ENCODE data around the gene TECTA.

TECTA gene

GRCh38 chr11:121225382-121225781 is 124.3 kb downstream of the TECTA start:
- DNase-seq (ENCODE audit: low read depth): no peak
- TF ChIP-seq, protein P1, sequence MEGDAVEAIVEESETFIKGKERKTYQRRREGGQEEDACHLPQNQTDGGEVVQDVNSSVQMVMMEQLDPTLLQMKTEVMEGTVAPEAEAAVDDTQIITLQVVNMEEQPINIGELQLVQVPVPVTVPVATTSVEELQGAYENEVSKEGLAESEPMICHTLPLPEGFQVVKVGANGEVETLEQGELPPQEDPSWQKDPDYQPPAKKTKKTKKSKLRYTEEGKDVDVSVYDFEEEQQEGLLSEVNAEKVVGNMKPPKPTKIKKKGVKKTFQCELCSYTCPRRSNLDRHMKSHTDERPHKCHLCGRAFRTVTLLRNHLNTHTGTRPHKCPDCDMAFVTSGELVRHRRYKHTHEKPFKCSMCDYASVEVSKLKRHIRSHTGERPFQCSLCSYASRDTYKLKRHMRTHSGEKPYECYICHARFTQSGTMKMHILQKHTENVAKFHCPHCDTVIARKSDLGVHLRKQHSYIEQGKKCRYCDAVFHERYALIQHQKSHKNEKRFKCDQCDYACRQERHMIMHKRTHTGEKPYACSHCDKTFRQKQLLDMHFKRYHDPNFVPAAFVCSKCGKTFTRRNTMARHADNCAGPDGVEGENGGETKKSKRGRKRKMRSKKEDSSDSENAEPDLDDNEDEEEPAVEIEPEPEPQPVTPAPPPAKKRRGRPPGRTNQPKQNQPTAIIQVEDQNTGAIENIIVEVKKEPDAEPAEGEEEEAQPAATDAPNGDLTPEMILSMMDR (IDR thresholded peaks at IDR 0.05; ENCODE audit: control insufficient read depth, extremely low read depth, insufficient read depth): no peak
- H3K4me3 ChIP-seq (ENCODE audit: low read depth, low read length): no peak overlapping the region

GRCh38 chr11:121226415-121227263 is 125.6 kb downstream of the TECTA start:
- no peak overlapping the region for H3K4me3 ChIP-seq (ENCODE audit: low read depth, low read length)
- no peak for DNase-seq (ENCODE audit: low read depth)
- TF ChIP-seq, protein P1 (IDR thresholded peaks at IDR 0.05; ENCODE audit: control insufficient read depth, extremely low read depth, insufficient read depth): no peak

DNA sequence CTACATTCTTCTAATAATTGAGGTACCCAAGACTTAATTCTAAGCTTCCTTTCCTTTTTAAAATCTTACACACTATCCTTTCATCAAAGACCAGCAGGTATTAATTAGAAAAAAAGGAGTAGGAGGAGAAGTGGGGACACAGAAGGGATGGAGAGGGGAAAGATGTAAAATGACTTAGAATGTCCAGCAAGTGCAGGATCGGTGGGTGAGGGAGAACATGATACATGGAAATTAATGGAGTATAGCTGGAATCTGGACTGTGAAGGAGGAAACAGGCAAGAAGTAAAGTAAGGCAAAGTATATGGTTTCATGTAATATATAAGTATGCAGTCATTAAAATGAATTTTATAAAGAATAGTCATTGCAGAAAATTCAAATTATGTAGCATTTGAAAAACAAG is 127.8 kb downstream of the TECTA start:
- no peak for DNase-seq (ENCODE audit: low read depth)
- TF ChIP-seq, protein P1 (IDR thresholded peaks at IDR 0.05; ENCODE audit: control insufficient read depth, extremely low read depth, insufficient read depth): no peak
- H3K4me3 ChIP-seq (ENCODE audit: low read depth, low read length): no peak overlapping the region

GRCh38 chr11:121229495-121230215 is 128.6 kb downstream of the TECTA start:
- TF ChIP-seq, protein P1 (IDR thresholded peaks at IDR 0.05; ENCODE audit: control insufficient read depth, extremely low read depth, insufficient read depth): no peak
- H3K4me3 ChIP-seq (ENCODE audit: low read depth, low read length): no peak overlapping the region
- DNase-seq (ENCODE audit: low read depth): no peak

DNA sequence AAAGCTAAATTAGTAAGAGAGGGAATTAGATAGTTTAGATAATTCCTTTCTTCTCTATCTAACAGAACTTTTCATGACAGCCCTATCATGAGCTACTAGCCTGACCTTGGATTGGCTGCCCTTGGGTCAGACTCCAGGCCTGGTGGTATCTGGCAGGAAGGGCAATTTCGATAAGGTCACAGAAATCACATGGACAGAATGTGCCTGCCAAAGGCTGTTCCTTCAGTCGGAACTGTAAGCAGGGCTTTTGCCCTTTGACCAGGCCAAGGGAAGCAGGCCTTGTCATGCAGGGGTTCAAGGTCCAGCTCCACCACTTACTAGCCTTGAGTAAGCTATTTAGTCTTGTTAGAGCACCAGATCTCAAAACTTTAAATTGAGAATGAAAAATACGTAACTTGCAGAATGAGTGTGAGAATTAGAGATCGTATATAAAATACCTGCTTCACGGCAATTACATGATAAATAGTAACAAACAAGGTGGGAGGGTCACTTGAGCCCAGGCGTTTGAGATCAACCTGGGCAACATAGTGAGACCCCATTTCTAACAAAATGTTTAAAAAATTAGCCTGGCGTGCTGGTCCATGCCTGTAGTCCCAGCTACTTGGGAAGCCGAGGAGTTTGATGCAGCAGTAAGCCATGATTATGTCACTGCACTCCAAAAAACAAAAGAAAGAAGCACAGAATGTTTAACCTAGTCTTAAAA is 130.7 kb downstream of the TECTA start:
- TF ChIP-seq, protein P1 (IDR thresholded peaks at IDR 0.05; ENCODE audit: control insufficient read depth, extremely low read depth, insufficient read depth): no peak
- H3K4me3 ChIP-seq (ENCODE audit: low read depth, low read length): no peak overlapping the region
- DNase-seq (ENCODE audit: low read depth): no peak

DNA sequence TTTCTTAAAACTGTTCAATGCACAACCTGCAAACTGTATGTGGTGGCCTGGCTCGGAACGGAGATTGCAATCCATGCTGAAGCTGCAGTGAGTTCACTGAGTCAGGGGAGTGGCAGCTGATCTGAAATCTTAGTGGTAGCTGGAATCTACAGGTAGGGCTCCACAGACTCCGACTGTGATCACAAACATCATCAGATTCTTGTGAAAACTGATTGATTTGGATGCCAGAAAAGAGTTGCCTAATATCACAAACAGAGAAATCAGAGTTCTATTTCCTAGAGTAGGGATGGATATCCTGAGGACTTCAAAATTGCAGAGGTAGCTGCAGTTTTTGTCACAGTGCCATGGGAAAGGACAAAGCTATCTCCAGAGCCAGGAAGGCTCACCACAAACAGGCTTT is 134.0 kb downstream of the TECTA start:
- no peak for DNase-seq (ENCODE audit: low read depth)

More for the DNA sequence above, 134.0 kb downstream of the TECTA start:
- H3K4me3 ChIP-seq (ENCODE audit: low read depth, low read length): no peak overlapping the region
- TF ChIP-seq, protein P1 (IDR thresholded peaks at IDR 0.05; ENCODE audit: control insufficient read depth, extremely low read depth, insufficient read depth): no peak
